Smooth muscle cell (in vitro differentiated cells): ENCODE data around the gene GSS. TPM values are rescaled to one million over a fixed set of nuclear protein-coding genes. Genes with fewer than 3 reads are reported as not detected.
A peak's percentile ranks its signal among the peaks of the same experiment; 100 is the strongest.

Experiments
- DNase-seq: peaks from one replicate; lab custom pipeline; 2025; ENCODE audit not compliant: unreplicated experiment; lab: John Stamatoyannopoulos, UW
- H2AFZ ChIP-seq: fragments of 200-600 bp; sonication (generic); 2 replicates; pipeline ENCODE4 v1.6.0; 2016; ENCODE audit warnings: antibody characterized with exemption, low read depth, mild to moderate bottlenecking
- H3F3A ChIP-seq: fragments of 200-600 bp; sonication (generic); 2 replicates; pipeline ENCODE4 v1.6.0; 2017; ENCODE audit warnings: antibody characterized with exemption, low read depth
- H3K27ac ChIP-seq: fragments of 200-600 bp; sonication (generic); 2 replicates; pipeline ENCODE4 v1.5.1; 2016; ENCODE audit warnings: low read depth, mild to moderate bottlenecking
- H3K27me3 ChIP-seq: fragments of 200-600 bp; sonication (generic); 2 replicates; pipeline ENCODE4 v1.6.1; 2016; ENCODE audit warnings: low read depth, mild to moderate bottlenecking
- H3K36me3 ChIP-seq: fragments of 200-600 bp; sonication (generic); 2 replicates; pipeline ENCODE4 v1.5.1; 2016; ENCODE audit warnings: low read depth
- H3K4me1 ChIP-seq: fragments of 200-600 bp; sonication (generic); 2 replicates; pipeline ENCODE4 v1.5.1; 2016; ENCODE audit warnings: low read depth
- H3K4me2 ChIP-seq: fragments of 200-600 bp; sonication (generic); 2 replicates; pipeline ENCODE4 v1.6.0; 2016; ENCODE audit warnings: mild to moderate bottlenecking
- H3K4me3 ChIP-seq: fragments of 200-600 bp; sonication (generic); 2 replicates; pipeline ENCODE4 v1.5.1; 2016; ENCODE audit warnings: mild to moderate bottlenecking
- H3K79me2 ChIP-seq: fragments of 200-600 bp; sonication (generic); 2 replicates; pipeline ENCODE4 v1.6.0; 2016; ENCODE audit warnings: low read depth, mild to moderate bottlenecking
- H3K9ac ChIP-seq: fragments of 200-600 bp; sonication (generic); 2 replicates; pipeline ENCODE4 v1.6.0; 2016; ENCODE audit warnings: low read depth
- H3K9me3 ChIP-seq: fragments of 200-600 bp; sonication (generic); replicated peaks from 2 replicates; pipeline ENCODE4 v1.5.1; 2016; ENCODE audit warnings: low read depth
- H4K20me1 ChIP-seq: fragments of 200-600 bp; sonication (generic); 2 replicates; pipeline ENCODE4 v1.6.0; 2016; ENCODE audit warnings: low read depth
- WGBS: methylation state at CpG from one replicate; pipeline ENCODE4 v1.1.7; 2016; ENCODE audit warnings: low lambda C conversion rate; 5-methylcytosine and 5-hydroxymethylcytosine counted together
- polyA plus RNA-seq: library from polyadenylated mRNA; unstranded; fragments of >200 nt; fragmentation: Nextera tagmentation; extraction: Ambion mirVana; gene quantifications from 2 replicates; pipeline ENCODE4 v1.2.1, GENCODE V29; 2016
- total RNA-seq: library from RNA; depleted of rRNA; stranded (reverse); fragments of >200 nt; gene quantifications from 2 replicates; pipeline ENCODE4 v1.2.3, GENCODE V29; 2014
- TF ChIP-seq, protein P1 (sequence below): fragments of 200-600 bp; sonication (generic); IDR thresholded peaks from 2 replicates; pipeline ENCODE4 v1.5.1; 2017; ENCODE audit warnings: borderline replicate concordance, mild to moderate bottlenecking, antibody characterized with exemption; ENCODE audit not compliant: insufficient read depth, poor library complexity, severe bottlenecking

Gene GSS
- total and polyA plus RNA-seq, 2 experiments from 2014 or later = 48.4 to 71.6 TPM

DNA sequence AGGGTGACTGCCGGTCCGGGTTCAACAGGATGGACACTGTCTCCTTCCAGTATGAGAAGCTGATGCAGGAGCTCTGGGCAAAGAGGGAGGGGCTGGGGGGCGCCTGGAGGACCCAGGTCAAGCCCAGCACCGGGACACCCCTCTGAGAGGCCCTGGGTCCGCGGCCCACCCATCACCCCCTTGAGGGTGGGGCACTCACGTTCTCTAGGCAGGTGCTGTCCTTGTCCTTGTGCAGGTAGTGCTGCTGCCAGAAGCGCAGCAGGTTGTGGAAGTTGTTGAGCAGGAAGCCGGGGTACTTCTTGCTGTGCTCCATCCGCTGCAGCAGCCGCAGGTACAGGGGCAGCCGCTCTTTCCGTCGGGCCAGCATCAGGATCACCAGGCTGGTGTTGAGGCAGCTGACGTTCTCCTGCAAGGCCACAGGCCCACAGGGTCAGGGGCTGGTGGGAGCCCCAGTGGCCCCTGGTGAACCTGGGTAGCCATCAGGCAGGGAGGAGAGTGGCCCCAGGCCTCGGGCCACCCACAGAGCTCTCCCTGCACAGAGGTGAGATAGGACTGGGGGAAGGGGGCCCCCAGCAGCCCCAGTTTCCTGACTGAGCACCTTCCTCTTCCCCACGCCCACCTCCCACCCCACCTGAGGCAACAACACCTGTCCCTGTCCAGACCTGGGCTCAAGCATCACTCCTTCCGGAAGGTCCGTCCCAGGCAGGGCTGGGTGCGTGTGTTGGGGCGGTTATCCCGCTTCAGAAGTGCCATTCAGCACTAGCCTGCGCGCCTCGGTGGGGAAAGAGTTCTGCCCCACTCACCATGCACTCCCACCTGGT lies 47.8 kb upstream of the GSS start:
- Histone ChIP-seq H3K27me3 (no peaks in the 10 kb centered on the region), H3K4me3 (no peak overlapping the region)

DNA sequence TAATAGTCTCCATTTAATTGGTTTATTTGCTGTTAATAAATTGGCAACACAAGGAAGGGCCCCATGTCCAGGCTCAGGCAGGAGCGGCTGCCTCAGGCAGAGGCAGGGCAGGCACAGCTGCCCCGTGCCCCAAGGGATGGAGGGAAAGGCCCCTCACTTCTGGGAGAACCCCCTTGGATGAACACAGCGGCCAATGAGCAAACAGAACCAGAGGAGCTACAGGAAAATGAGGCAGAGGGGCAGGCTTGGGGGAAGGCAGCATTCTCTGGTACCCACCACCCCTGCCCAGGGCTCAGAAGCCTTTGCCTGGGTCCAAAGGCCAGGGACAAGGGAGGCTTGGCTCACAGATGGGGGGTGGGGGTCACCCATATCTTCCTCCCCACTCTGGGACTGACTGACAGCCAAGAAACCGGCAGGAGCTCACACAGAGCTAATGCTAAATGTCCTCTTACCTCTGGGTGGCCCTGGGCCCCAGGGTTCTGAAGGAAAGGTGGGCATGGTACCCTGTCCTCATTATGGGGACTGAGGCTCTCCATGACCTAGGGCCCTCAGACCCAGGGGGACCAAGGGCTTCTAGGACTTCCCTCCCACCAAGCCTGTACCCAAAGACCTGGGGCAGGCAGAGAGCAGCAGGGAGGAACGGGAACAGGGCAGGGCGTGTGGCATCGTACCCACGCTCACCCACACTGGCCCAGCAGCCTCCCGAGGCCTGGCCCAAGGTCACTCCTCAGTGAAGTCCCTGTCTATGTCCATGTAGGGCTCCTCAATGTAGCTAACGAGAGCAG lies 47.0 kb upstream of the GSS start:
- Histone ChIP-seq H3K79me2 (no peaks in the 10 kb centered on the region), H3K4me1 (no peaks in the 10 kb centered on the region), H3K4me2 (no peak overlapping the region), H3K9me3 (no peaks in the 10 kb centered on the region), H3K27me3 (no peaks in the 10 kb centered on the region), H3K36me3 (peaks cover 11% of the 10 kb centered on the region), H4K20me1 (peaks cover 25% of the 10 kb centered on the region), H2AFZ (no peak overlapping the region), H3K9ac (no peak overlapping the region), H3K4me3 (no peak overlapping the region), H3F3A (no peaks in the 10 kb centered on the region), H3K27ac (no peak overlapping the region)
- WGBS = 95% methylated on average over 10 of the region's 10 CpGs
- no peak for DNase-seq
- TF ChIP-seq, protein P1, sequence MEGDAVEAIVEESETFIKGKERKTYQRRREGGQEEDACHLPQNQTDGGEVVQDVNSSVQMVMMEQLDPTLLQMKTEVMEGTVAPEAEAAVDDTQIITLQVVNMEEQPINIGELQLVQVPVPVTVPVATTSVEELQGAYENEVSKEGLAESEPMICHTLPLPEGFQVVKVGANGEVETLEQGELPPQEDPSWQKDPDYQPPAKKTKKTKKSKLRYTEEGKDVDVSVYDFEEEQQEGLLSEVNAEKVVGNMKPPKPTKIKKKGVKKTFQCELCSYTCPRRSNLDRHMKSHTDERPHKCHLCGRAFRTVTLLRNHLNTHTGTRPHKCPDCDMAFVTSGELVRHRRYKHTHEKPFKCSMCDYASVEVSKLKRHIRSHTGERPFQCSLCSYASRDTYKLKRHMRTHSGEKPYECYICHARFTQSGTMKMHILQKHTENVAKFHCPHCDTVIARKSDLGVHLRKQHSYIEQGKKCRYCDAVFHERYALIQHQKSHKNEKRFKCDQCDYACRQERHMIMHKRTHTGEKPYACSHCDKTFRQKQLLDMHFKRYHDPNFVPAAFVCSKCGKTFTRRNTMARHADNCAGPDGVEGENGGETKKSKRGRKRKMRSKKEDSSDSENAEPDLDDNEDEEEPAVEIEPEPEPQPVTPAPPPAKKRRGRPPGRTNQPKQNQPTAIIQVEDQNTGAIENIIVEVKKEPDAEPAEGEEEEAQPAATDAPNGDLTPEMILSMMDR = no peak

More for the DNA sequence above, 47.8 kb upstream of the GSS start:
- WGBS = 95% methylated on average over 25 of the region's 25 CpGs
- Histone ChIP-seq H3K4me2 (no peak overlapping the region), H3K4me1 (no peaks in the 10 kb centered on the region), H4K20me1 (peaks cover 17% of the 10 kb centered on the region), H3F3A (no peaks in the 10 kb centered on the region), H3K9ac (no peak overlapping the region), H3K79me2 (no peaks in the 10 kb centered on the region), H3K36me3 (peaks cover 11% of the 10 kb centered on the region), H3K27ac (no peak overlapping the region), H3K9me3 (no peaks in the 10 kb centered on the region), H2AFZ (no peak overlapping the region)
- TF ChIP-seq, protein P1 = no peak
- no peak for DNase-seq

DNA sequence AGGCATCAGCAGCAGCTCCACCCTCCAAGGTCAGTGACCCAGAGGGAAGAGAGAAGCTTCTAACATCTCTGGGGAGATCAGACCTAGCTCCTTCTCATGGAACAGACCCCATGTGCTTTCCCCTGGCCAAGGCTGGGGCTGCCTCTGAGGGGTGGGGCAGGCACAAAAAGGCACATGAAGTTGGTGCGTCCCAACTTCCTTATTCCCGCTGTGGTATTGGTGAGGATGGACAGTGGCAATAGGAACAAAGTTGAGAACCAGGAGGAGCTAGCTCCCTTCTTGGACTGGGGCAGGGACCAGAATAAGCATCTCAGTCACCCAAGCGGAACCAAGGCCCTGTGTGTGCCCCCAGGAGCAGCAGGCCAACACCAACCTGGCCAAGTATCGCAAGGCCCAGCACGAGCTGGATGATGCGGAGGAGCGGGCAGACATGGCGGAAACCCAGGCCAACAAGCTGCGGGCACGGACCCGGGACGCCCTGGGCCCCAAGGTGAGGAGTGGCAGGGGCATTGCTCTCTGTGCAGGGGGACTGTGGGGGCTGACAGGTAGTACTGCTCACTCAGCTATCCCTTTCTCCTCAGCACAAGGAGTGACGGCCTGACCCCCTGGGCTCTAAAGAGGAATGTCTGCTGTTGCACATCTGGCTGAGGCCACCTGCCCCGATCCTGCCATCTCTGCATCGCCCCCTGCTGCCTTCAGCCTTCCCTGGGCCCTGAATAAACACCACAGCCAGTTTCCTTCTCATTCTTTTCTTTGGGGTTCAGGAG lies 46.2 kb upstream of the GSS start:
- 93% methylated on average over 13 of the region's 15 CpGs for WGBS

More for the DNA sequence above, 46.2 kb upstream of the GSS start:
- Histone ChIP-seq H2AFZ (no peak overlapping the region), H3K27ac (no peak overlapping the region), H3K36me3 (peaks cover 9% of the 10 kb centered on the region), H3K27me3 (no peaks in the 10 kb centered on the region), H3K9ac (no peak overlapping the region), H4K20me1 (peaks cover 26% of the 10 kb centered on the region), H3K79me2 (no peaks in the 10 kb centered on the region), H3K4me2 (no peak overlapping the region), H3F3A (no peaks in the 10 kb centered on the region), H3K4me3 (no peak overlapping the region), H3K9me3 (no peaks in the 10 kb centered on the region), H3K4me1 (no peaks in the 10 kb centered on the region)
- DNase-seq = no peak
- TF ChIP-seq, protein P1 = peak; percentile 13
